Gastroesophageal sphincter (tissue), 4 donors: ENCODE data around the gene HSBP1L1. TPM values are rescaled to one million over a fixed set of nuclear protein-coding genes. Genes with fewer than 3 reads are reported as not detected.
"Not testable (repeated sequence)": the region's sequence is repeated elsewhere in the genome, so short reads cannot be mapped to it uniquely, and the experiment has no call there.

Experiments
- ATAC-seq: fragments of 150-250 bp; one replicate; pipeline ENCODE4 v1.9.1; 2016; ENCODE audit warnings: mild to moderate bottlenecking, moderate library complexity
- H3K27ac ChIP-seq, 4 donors: fragments of 200-600 bp; sonication (generic) in 3 of 4; 1 replicate in 3 of 4; 2 replicates in 1 of 4; pipeline ENCODE4 v1.5.1; 2016 to 2019
- H3K27me3 ChIP-seq: fragments of 200-600 bp; sonication (generic); one replicate; pipeline ENCODE4 v1.5.1; 2019
- H3K36me3 ChIP-seq, 2 donors: fragments of 200-600 bp; sonication (generic); one replicate each; pipeline ENCODE4 v1.5.1; 2019; ENCODE audit warnings: control low read depth in 1 of 2
- H3K4me1 ChIP-seq, 3 donors: fragments of 200-600 bp; sonication (generic); 1 replicate in 2 of 3; 2 replicates in 1 of 3; pipeline ENCODE4 v1.5.1; 2016 to 2019; ENCODE audit warnings: control low read depth in 2 of 3
- H3K4me3 ChIP-seq, 2 donors: fragments of 200-600 bp; sonication (generic); one replicate each; pipeline ENCODE4 v1.5.1; 2019; ENCODE audit warnings: mild to moderate bottlenecking in 1 of 2, moderate library complexity in 1 of 2
- H3K9me3 ChIP-seq, 3 donors: fragments of 200-600 bp; sonication (generic); one replicate each; pipeline ENCODE4 v1.5.1; 2017 to 2019; ENCODE audit warnings: control low read depth in 2 of 3
- EP300 ChIP-seq: sonication (generic); formaldehyde crosslinking; IDR thresholded peaks from one replicate; pipeline ENCODE4 v1.6.1; 2017; ENCODE audit warnings: antibody characterized with exemption, mild to moderate bottlenecking
- POLR2A ChIP-seq, 2 donors: fragments of 450-650 bp; IDR thresholded peaks; one replicate each; pipeline ENCODE4 v1.6.1; 2017; ENCODE audit warnings: antibody characterized with exemption in 2 of 2, mild to moderate bottlenecking in 2 of 2, moderate library complexity in 1 of 2
- POLR2AphosphoS5 ChIP-seq: sonication (generic); formaldehyde crosslinking; IDR thresholded peaks from one replicate; pipeline ENCODE4 v1.6.1; 2017; ENCODE audit warnings: antibody characterized with exemption
- WGBS, 2 donors: methylation state at CpG; one replicate each; pipeline ENCODE4 v1.1.5; 2018; ENCODE audit warnings: low coverage in 1 of 2; 5-methylcytosine and 5-hydroxymethylcytosine counted together
- total RNA-seq, 4 donors: library from RNA; depleted of rRNA; stranded (reverse); fragments of >200 nt; gene quantifications; one replicate each; pipeline ENCODE4 v1.1.0, GENCODE V29; 2016
- TF ChIP-seq, protein P1 (sequence below), 4 experiments: fragments of 200-600 bp in 2 of 4; fragments of 450-650 bp in 2 of 4; sonication (generic) in 1 of 4; IDR thresholded peaks; one replicate each; pipeline ENCODE4 v1.5.1; 2017 to 2019; ENCODE audit warnings: antibody characterized with exemption in 4 of 4, mild to moderate bottlenecking in 2 of 4, moderate library complexity in 2 of 4

The HSBP1L1 gene
- total RNA-seq, 4 donors from 2014 or later = 3.2 to 23.8 (median 12.4) TPM

DNA sequence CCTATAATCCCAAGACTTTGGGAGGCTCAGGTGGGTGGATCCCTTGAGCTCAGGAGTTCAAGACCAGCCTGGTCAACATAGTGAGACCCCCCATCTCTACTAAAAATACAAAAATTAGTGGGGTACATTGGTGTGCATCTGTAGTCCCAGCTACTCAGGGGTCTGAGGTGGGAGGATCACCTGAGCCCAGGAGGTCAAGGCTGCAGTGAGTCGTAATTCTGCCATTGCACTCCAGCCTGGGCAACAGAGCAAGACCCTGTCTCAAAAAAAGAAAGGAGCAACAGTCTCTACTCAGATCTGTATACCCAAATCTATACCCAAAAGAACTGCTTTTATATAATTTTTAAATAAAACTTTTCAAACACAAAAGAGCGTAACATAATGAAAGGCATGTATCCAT is 5.5 kb upstream of the HSBP1L1 start:
- no peak for ATAC-seq
- 94 to 95% methylated on average over 1 to 2 of the region's 2 CpGs for WGBS, 2 donors

GRCh38 chr18:79960161-79960801 is 4.2 kb upstream of the HSBP1L1 start:
- not testable (repeated sequence) for ATAC-seq, H3K36me3 ChIP-seq, H3K4me3 ChIP-seq, H3K27ac ChIP-seq, H3K9me3 ChIP-seq
- Histone ChIP-seq H3K4me1 (peaks cover 0 to 17% (median 0%) of the 10 kb centered on the region in 3 donors), H3K27me3 (peaks cover 20% of the 10 kb centered on the region)
- 23 to 25% methylated on average over 4 to 11 of the region's 12 CpGs for WGBS, 2 donors

More for the DNA sequence above, 5.5 kb upstream of the HSBP1L1 start:
- Histone ChIP-seq H3K4me3 (no peak overlapping the region), H3K9me3 (no peaks in the 10 kb centered on the region), H3K4me1 (peaks cover 0 to 4% (median 0%) of the 10 kb centered on the region in 3 donors), H3K36me3 (no peaks in the 10 kb centered on the region), H3K27me3 (peaks cover 20% of the 10 kb centered on the region), H3K27ac (no peak overlapping the region)
- TF ChIP-seq POLR2AphosphoS5 = no peak
- TF ChIP-seq POLR2A (IDR thresholded peaks at IDR 0.05) = no peak
- TF ChIP-seq, protein P1, sequence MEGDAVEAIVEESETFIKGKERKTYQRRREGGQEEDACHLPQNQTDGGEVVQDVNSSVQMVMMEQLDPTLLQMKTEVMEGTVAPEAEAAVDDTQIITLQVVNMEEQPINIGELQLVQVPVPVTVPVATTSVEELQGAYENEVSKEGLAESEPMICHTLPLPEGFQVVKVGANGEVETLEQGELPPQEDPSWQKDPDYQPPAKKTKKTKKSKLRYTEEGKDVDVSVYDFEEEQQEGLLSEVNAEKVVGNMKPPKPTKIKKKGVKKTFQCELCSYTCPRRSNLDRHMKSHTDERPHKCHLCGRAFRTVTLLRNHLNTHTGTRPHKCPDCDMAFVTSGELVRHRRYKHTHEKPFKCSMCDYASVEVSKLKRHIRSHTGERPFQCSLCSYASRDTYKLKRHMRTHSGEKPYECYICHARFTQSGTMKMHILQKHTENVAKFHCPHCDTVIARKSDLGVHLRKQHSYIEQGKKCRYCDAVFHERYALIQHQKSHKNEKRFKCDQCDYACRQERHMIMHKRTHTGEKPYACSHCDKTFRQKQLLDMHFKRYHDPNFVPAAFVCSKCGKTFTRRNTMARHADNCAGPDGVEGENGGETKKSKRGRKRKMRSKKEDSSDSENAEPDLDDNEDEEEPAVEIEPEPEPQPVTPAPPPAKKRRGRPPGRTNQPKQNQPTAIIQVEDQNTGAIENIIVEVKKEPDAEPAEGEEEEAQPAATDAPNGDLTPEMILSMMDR (IDR thresholded peaks at IDR 0.05) = no peak
- TF ChIP-seq EP300 = no peak

GRCh38 chr18:79960921-79961526 is 3.4 kb upstream of the HSBP1L1 start:
- Histone ChIP-seq H3K9me3 (no peaks in the 10 kb centered on the region), H3K36me3 (no peaks in the 10 kb centered on the region), H3K4me1 (peaks cover 0 to 22% (median 0%) of the 10 kb centered on the region in 3 donors), H3K27ac (no peak overlapping the region), H3K4me3 (no peak overlapping the region), H3K27me3 (peaks cover 20% of the 10 kb centered on the region)
- ATAC-seq = no peak
- TF ChIP-seq EP300 = no peak
- TF ChIP-seq, protein P1 (IDR thresholded peaks at IDR 0.05) = no peak
- no peak for TF ChIP-seq POLR2AphosphoS5
- no peak for TF ChIP-seq POLR2A (IDR thresholded peaks at IDR 0.05)
- WGBS, 2 donors = 79 to 93% methylated on average over 4 to 5 of the region's 16 CpGs

- TF ChIP-seq POLR2A (IDR thresholded peaks at IDR 0.05) (no peak), EP300 (no peak), POLR2AphosphoS5 (no peak)
- TF ChIP-seq, protein P1 (IDR thresholded peaks at IDR 0.05) = no peak
- H3K9me3 ChIP-seq = no peaks in the 10 kb centered on the region
- peaks cover 20% of the 10 kb centered on the region for H3K27me3 ChIP-seq
- no peak for ATAC-seq
- H3K4me1 ChIP-seq = peaks cover 0 to 22% (median 0%) of the 10 kb centered on the region in 3 donors
- no peaks in the 10 kb centered on the region for H3K36me3 ChIP-seq
- 69 to 100% methylated on average over 2 to 14 of the region's 29 CpGs for WGBS, 2 donors
- H3K27ac ChIP-seq = no peak overlapping the region
- no peak overlapping the region for H3K4me3 ChIP-seq
Measured at GRCh38 chr18:79961527-79962291, 2.7 kb upstream of the HSBP1L1 start.

DNA sequence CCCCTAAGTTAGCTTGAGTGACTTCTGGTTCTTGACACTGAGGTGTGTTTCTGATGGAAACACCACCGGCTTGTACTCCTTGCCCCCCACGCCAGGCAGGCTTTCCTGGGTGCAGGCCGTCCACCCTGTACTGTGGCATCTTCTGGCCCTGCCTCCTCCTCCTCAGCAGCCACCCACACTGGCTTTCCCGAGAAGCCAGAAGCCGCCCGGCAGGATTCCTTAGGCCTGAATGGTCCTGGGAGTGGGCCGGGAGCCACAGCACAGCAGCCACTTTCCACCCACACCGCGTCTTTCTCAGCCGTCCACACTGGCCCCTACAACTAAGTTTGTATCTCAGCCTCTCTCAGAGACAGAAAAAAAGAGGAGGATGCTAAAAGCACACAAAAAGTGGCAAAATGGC is 2.1 kb upstream of the HSBP1L1 start:
- Histone ChIP-seq H3K9me3 (no peaks in the 10 kb centered on the region), H3K4me1 (peaks cover 0 to 22% (median 0%) of the 10 kb centered on the region in 3 donors), H3K27ac (no peak overlapping the region), H3K4me3 (no peak overlapping the region), H3K27me3 (peaks cover 20% of the 10 kb centered on the region), H3K36me3 (peaks cover 0 to 1% of the 10 kb centered on the region in 2 donors)
- TF ChIP-seq, protein P1 (IDR thresholded peaks at IDR 0.05) = no peak
- TF ChIP-seq POLR2AphosphoS5 (no peak), EP300 (no peak), POLR2A (IDR thresholded peaks at IDR 0.05) (no peak)
- 76 to 87% methylated on average over 3 to 6 of the region's 10 CpGs for WGBS, 2 donors
- ATAC-seq = no peak
